ENCODE data around the gene WDR49. TPM values are rescaled to one million over a fixed set of nuclear protein-coding genes. Genes with fewer than 3 reads are reported as not detected.

WDR49 gene
- total and polyA plus RNA-seq, 7 donors, result 0.06 to 2.5 (median 0.81) TPM; not detected in 2

GRCh38 chr3:167521006-167521355 is 132.8 kb downstream of the WDR49 start:
- H3K9me3 ChIP-seq, result no peaks in the 10 kb centered on the region
- H3K27me3 ChIP-seq, result no peaks in the 10 kb centered on the region
- H3K36me3 ChIP-seq, result no peaks in the 10 kb centered on the region
- H3K4me3 ChIP-seq, result no peak overlapping the region
- no peak overlapping the region for H3K27ac ChIP-seq
- intact Hi-C loops (cut with DNase I), result no loop called here
- DNase-seq, result no peak
- no peak for TF ChIP-seq POLR2A (IDR thresholded peaks at IDR 0.05)
- TF ChIP-seq EP300 (IDR thresholded peaks at IDR 0.05), result no peak
- TF ChIP-seq CTCF (IDR thresholded peaks at IDR 0.05), result no peak
- TF ChIP-seq POLR2AphosphoS5 (IDR thresholded peaks at IDR 0.05), result no peak
- no peaks in the 10 kb centered on the region for H3K4me1 ChIP-seq

- intact Hi-C loops (cut with DNase I), result no loop called here
- 90 to 94% methylated on average over 2 of the region's 2 CpGs for WGBS, 2 donors
- Histone ChIP-seq H3K4me1 (no peaks in the 10 kb centered on the region), H3K9me3 (no peaks in the 10 kb centered on the region), H3K27ac (no peak overlapping the region), H3K36me3 (no peaks in the 10 kb centered on the region), H3K4me3 (no peak overlapping the region), H3K27me3 (no peaks in the 10 kb centered on the region)
- DNase-seq, result no peak
- TF ChIP-seq EP300 (IDR thresholded peaks at IDR 0.05), result no peak
These were observed 133.3 kb downstream of the WDR49 start for GRCh38 chr3:167520266-167521005.

- Histone ChIP-seq H3K4me3 (no peak overlapping the region), H3K27ac (no peak overlapping the region), H3K36me3 (no peaks in the 10 kb centered on the region), H3K27me3 (no peaks in the 10 kb centered on the region), H3K4me1 (no peaks in the 10 kb centered on the region), H3K9me3 (no peaks in the 10 kb centered on the region)
- TF ChIP-seq POLR2AphosphoS5 (IDR thresholded peaks at IDR 0.05) (no peak), CTCF (IDR thresholded peaks at IDR 0.05) (no peak), POLR2A (IDR thresholded peaks at IDR 0.05) (no peak), EP300 (IDR thresholded peaks at IDR 0.05) (no peak)
- DNase-seq, result no peak
- 88 to 98% methylated on average over 1 of the region's 1 CpG for WGBS, 2 donors
- intact Hi-C loops (cut with DNase I), result no loop called here
These were observed 145.8 kb downstream of the WDR49 start for GRCh38 chr3:167507954-167508353.

- DNase-seq, result no peak
- no peak overlapping the region for H3K27ac ChIP-seq
- intact Hi-C loops (cut with DNase I), result no loop called here
- TF ChIP-seq CTCF (IDR thresholded peaks at IDR 0.05), result no peak
- TF ChIP-seq EP300 (IDR thresholded peaks at IDR 0.05), result no peak
- TF ChIP-seq POLR2A (IDR thresholded peaks at IDR 0.05), result no peak
- no peak for TF ChIP-seq POLR2AphosphoS5 (IDR thresholded peaks at IDR 0.05)
- H3K36me3 ChIP-seq, result no peaks in the 10 kb centered on the region
- no peaks in the 10 kb centered on the region for H3K27me3 ChIP-seq
- no peaks in the 10 kb centered on the region for H3K4me1 ChIP-seq
- WGBS, 2 donors, result 58 to 76% methylated on average over 2 of the region's 2 CpGs
- no peak overlapping the region for H3K4me3 ChIP-seq
- H3K9me3 ChIP-seq, result no peaks in the 10 kb centered on the region
These were observed 151.3 kb downstream of the WDR49 start for GRCh38 chr3:167502401-167502800.

- H3K27me3 ChIP-seq, result no peaks in the 10 kb centered on the region
- no peak for DNase-seq
- H3K9me3 ChIP-seq, result no peaks in the 10 kb centered on the region
- H3K36me3 ChIP-seq, result no peaks in the 10 kb centered on the region
- 71 to 72% methylated on average over 3 of the region's 3 CpGs for WGBS, 2 donors
- no peak overlapping the region for H3K27ac ChIP-seq
- H3K4me1 ChIP-seq, result no peaks in the 10 kb centered on the region
- TF ChIP-seq POLR2AphosphoS5 (IDR thresholded peaks at IDR 0.05) (no peak), POLR2A (IDR thresholded peaks at IDR 0.05) (no peak), CTCF (IDR thresholded peaks at IDR 0.05) (no peak), EP300 (IDR thresholded peaks at IDR 0.05) (no peak)
- no peak overlapping the region for H3K4me3 ChIP-seq
- intact Hi-C loops (cut with DNase I), result no loop called here
These were observed 151.8 kb downstream of the WDR49 start for GRCh38 chr3:167501941-167502340.
